Embryonic facial prominence (tissue), 1 donor: ENCODE results near the gene CARD14.
"Not testable (repeated sequence)": the region's sequence is repeated elsewhere in the genome, so short reads cannot be mapped to it uniquely, and the experiment has no call there.

Experiments used
- DNase-seq: peaks from one replicate; pipeline ENCODE4 v3.0.0-alpha.2; 2016; ENCODE audit errors: extremely low spot score

The CARD14 gene

DNA sequence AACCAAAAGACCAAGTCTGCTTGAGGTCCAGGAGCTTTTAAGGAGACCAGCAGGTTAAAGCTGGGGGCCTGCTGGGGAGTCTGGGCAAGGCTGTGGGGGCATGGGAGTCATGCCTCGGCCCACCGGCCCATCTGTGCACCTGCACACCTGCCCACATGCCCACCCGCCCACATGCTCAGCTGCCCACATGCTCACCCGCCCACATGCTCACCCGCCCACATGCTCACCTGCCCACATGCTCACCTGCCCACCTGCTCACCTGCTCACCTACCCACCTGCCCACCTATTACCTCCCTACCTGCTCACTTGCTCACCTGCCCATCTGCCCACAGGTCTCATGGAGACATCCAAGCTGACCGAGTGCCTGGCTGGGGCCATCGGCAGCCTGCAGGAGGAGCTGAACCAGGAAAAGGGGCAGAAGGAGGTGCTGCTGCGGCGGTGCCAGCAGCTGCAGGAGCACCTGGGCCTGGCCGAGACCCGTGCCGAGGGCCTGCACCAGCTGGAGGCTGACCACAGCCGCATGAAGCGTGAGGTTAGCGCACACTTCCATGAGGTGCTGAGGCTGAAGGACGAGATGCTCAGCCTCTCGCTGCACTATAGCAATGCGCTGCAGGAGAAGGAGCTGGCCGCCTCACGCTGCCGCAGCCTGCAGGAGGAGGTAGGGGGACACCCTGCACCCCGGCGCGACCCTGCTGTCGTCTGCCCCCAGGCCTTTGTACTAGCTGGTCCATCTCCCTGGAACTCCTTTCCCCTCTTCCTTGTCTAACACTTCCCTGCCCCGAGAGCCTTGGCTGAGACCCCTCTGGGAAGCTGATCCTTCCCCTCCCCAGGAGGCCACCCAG is 14.0 kb downstream of the CARD14 start:
- DNase-seq, result no peak

DNA sequence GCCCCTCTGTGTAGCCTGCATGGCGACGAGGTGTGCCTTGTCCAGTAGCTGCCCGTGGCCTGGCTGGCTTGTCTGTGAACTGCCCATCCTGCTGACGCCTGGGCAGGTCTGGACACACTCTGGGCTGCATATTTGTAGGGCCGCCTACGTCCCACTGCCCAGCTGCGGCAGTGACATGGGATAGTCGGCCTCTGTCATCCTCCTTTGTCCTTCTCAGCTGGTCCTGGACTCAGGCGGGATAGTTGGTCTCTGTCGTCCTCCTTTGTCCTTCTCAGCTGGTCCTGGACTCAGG is 14.5 kb downstream of the CARD14 start:
- DNase-seq, result no peak

DNA sequence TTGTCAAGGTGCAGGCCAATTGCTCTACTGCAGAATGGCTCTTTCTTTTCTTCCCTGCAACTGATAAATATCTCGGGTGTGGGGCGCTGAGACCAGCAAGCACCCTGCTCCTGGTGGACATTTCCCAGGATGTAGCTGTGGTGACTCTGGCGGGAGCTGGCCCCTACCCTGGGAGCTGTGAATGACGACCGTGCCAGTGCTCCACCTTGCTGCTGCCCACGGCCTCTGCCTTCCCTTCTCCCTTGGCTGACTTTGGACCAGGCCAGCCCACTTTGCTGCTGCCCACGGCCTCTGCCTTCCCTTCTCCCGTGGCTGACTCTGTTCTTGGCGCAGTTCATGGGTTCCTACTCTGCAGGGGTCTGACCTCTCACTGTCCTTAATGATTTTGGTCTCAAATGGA is 16.1 kb downstream of the CARD14 start:
- no peak for DNase-seq

DNA sequence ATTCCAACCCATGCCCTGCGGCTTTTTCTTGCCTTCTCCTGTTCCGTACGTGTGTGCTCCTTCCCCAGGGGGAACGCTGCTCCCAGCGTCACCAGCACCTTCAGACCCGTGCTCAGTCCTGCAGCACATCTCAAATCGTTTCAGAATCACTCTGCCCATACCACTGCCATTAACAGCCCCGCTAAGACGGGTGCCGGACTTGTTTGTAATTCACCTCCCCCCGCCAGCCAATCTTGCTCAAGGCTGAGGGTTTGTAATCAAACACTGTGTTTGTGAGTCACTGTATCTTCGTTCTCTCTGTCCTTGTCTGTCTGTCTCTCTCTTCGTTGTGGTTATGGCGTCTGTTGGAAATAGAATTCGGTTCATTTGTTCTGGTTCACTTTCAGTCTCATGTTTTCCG is 17.3 kb downstream of the CARD14 start:
- no peak for DNase-seq

DNA sequence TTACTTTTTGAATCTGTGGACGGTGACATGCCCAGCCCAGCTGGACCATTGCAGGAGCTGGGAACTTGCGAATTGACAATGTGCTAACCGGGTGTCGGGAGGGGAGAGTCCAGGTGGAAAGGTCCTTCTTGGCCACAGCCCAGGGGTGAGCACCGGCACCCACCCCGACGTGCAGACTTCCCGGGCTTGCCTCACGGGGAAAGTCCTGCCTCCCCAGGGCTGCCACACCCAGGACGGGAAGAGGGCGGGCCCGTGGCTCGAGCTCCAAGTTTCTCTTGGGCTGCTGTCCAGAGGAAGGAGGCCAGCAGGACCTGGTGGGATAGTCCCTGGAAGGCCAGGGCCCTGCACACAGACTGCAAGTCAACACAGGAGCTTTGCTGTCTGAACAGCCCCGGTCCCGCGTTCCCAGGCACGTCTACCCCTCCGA is 17.7 kb downstream of the CARD14 start:
- no peak for DNase-seq

DNA sequence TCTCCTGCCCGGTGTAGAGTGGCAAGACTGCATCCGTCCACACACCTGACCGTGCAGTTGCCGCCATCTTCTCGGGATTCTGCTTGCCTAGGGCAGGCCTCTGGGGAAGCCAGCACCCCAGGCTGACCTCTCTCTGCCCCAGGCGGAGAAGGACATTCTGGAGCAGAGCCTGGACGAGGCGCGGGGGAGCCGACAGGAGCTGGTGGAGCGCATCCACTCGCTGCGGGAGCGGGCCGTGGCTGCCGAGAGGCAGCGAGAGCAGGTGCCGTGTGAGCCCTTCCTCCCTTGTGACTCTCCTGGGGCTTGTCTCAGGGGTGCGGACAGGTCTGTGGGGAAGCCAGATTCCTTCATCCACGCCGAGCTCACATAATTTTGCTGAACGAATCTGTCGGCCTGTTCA is 19.8 kb downstream of the CARD14 start:
- DNase-seq, result no peak

DNA sequence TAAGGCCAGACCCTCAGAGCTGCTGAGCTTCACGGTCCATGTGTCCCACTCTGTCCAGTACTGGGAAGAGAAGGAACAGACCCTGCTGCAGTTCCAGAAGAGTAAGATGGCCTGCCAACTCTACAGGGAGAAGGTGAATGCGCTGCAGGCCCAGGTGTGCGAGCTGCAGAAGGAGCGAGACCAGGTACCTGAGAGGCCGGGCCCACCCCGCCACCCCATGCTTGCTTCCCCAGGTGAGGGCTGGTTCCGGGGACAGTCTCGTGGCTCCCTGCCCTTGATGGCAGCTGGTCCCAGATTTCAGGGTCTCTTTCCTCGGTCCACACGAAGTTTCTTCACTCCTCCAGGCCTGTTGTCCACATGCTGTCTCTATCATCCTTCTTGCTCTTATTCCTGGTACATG is 20.9 kb downstream of the CARD14 start:
- DNase-seq, result no peak

DNA sequence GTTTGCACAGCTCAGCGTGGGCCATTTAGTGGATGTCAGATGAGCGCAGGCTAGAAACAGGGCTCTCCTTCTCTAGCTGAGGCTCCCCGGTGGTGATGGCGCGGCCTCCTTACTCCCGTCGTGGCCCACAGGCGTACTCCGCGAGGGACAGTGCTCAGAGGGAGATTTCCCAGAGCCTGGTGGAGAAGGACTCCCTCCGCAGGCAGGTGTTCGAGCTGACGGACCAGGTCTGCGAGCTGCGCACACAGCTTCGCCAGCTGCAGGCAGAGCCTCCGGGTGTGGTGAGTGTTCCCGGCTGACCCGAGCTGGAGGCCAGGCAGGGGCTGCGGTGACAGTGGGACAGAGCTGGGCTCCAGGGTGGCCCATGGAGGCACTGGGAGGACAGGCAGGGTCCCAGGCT is 21.4 kb downstream of the CARD14 start:
- DNase-seq, result no peak

DNA sequence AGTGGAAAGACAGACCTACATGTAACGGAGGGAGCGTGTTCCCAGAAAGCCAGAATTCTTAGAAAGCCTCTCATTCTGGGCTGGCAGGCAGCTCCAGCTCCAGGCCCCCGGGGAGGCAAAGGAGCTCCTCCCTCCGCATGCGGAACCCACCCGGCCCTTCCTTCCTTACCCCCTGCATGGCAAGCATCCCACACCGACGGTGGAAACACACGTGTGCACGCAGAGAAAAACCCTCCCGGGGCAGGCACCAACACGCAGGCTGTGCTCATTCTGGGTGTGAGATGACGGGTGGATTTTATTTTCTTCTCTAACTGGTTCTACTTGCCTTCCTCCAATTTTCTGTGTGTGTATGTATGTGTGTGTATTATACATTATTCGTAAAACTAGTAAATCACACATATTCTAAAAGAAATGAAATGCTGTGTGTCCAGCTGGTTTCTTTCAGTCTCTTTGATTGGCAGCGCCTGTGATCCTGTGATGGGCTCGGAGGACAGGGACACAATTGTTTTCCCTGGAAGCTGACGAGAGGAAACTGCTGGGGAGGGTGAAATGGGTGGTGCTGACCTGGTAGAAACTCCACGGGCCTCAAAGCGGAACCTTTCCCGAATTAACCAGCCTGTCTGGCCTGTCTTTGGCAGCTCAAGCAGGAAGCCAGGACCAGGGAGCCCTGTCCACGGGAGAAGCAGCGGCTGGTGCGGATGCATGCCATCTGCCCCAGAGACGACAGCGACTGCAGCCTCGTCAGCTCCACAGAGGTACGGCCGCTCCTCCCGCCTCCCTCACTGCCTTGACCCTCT is 22.2 kb downstream of the CARD14 start:
- DNase-seq, result no peak

DNA sequence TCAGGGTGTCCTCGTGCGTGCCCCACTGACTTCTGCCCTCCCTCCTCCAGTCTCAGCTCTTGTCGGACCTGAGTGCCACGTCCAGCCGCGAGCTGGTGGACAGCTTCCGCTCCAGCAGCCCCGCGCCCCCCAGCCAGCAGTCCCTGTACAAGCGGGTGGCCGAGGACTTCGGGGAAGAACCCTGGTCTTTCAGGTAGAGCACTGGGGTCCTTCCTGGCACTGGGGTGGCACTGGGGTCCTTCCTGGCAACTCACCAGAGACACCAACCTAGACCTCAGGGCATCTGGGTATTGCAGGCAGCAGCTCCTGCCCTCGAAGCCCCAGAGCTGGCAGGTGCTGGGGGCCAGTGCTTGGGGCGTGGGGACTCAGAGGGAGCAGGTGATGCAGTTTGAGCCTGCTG is 25.3 kb downstream of the CARD14 start:
- no peak for DNase-seq

DNA sequence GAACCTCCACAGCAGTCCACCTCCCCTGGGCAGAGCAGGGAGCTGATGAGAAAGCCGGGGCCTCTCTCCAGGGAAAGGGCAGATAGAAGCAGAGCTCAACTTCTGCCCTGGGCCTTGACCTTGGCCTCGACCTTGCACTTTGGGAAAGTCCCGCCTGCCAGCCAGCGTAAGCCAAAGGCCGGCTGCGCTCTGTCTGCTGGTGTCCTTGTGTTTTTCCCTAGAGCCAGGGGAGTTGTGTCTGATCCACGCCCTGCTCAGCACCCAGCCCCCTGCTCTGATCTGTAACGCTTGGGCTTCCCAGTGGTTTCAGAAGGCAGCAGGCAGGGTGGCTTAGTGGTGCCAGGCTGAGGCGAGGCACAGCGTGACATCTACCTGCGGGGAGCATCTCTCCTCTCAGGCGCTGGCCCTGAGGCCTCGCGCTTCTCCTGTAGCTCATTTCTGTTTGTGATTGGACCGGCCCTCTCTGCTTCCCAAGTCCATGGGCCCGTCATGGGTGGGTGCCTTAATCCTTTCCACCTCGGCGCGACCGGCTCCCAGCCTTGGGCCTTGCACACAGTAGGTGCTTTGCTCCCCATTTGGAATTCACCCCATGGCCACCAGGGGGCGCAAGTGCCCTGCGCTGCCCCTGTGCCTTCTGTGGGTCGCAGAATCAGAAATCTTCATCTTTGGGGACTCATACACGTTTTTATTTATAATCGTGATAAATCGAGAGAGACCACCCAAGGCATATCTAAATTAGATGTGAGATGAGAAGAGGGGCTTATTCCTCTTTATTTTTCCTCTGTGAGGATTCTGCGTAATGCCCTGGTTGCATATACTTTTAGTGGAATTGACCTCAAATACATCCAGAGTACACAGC is 26.1 kb downstream of the CARD14 start:
- no peak for DNase-seq

DNA sequence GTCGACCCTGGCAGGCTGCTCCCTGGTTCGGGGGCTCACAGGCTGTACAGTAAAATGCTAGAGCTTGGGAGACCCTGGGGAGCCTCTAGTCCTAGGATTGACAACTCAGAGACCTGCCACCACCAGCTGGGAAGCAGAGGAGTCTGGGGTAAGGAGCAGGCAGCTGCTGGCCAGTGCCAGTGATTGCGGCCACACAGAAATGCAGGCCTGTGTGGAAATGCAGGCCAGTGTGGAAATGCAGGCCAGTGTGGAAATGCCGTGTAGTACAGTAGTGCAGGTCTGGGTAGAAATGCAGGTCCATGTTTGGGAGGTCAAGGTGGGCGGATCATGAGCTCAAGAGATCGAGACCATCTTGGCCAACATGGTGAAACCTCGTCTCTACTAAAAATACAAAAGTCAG is 26.8 kb downstream of the CARD14 start:
- no peak for DNase-seq

DNA sequence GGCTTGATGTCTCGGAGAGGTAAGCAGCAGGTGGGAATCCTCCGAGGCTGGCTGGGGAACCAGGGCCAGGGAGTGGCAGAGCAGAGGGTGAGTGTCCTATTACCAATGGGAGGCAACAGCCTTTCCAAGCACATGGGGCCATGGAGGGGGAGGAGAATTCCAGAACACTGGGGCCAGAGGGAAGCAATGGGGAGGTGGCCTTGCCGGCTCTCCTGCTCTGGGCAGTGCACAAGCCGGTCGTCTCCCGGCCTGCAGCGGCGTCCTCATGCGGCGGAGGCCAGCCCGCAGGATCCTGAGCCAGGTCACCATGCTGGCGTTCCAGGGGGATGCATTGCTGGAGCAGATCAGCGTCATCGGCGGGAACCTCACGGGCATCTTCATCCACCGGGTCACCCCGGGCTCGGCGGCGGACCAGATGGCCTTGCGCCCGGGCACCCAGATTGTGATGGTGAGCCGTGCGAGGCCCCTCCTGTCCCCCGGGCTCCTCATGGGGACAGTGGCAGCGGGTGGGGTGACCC is 28.4 kb downstream of the CARD14 start:
- no peak for DNase-seq

DNA sequence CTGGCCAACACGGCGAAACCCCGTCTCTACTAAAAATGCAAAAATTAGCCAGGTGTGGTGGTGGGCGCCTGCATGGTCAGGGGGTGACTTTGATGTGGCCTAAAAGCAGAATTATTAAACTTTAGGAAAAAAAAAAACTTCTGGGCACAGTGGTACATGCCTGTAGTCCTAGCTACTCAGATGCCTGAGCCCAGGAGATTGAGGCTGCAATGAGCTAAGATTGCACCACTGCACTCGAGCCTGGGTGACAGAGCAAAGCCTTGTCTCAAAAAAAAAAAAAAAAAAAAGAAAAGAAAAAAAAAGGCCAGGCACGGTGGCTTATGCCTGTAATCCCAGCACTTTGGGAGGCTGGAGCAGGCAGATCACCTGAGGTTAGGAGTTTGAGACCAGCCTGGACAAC is 29.5 kb downstream of the CARD14 start:
- not testable (repeated sequence) for DNase-seq

DNA sequence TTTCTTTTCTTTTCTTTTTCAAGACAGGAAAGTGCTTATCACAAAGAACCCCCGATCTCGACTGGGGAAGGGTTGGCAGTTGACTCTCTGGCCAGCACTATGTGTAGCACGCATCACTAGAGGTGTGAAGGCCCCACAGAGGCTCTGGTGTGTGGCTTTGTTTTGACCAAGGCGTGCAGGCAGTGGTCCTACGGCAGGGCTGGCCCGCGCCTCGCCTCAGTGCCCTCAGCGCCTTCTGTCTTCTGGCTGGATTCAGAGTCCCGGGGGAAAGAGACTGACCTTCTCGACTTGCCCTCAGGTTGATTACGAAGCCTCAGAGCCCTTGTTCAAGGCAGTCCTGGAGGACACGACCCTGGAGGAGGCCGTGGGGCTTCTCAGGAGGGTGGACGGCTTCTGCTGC is 31.6 kb downstream of the CARD14 start:
- DNase-seq, result no peak

DNA sequence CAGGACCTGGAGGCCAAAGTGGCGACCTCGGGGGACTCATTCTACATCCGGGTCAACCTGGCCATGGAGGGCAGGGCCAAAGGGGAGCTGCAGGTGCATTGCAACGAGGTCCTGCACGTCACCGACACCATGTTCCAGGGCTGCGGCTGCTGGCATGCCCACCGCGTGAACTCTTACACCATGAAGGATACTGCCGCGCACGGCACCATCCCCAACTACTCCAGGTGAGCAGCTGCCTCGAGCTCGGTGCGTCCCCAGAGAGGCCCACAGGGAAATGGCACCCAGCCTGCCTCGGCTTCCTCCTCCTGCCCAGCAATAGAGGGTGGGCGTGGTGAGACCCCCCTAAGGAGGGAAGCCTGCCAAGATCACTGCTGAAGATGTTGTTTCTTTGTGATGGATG is 32.4 kb downstream of the CARD14 start:
- DNase-seq, result no peak

DNA sequence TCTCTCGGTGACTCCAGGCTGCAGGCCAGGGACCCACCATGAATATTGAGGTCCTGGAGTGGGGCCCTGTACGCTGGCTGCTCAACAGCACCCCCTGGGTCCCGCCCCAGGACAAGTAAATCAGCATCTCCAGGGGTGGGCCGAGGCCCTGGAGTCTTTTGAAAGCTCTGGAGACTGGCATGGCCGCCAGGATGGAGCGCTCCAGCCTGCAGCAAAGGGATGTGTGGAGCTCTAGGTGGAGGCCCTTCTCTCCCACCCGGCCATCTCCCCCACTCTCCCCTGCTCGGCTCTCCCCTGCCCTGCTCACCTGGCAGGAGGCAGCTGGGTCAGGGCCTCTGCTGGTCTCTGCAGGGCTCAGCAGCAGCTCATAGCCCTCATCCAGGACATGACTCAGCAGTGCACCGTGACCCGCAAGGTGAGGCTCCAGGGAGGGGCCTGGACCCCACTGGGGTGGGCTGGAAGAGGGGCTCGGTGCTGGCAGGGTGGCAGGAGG is 33.7 kb downstream of the CARD14 start:
- no peak for DNase-seq

DNA sequence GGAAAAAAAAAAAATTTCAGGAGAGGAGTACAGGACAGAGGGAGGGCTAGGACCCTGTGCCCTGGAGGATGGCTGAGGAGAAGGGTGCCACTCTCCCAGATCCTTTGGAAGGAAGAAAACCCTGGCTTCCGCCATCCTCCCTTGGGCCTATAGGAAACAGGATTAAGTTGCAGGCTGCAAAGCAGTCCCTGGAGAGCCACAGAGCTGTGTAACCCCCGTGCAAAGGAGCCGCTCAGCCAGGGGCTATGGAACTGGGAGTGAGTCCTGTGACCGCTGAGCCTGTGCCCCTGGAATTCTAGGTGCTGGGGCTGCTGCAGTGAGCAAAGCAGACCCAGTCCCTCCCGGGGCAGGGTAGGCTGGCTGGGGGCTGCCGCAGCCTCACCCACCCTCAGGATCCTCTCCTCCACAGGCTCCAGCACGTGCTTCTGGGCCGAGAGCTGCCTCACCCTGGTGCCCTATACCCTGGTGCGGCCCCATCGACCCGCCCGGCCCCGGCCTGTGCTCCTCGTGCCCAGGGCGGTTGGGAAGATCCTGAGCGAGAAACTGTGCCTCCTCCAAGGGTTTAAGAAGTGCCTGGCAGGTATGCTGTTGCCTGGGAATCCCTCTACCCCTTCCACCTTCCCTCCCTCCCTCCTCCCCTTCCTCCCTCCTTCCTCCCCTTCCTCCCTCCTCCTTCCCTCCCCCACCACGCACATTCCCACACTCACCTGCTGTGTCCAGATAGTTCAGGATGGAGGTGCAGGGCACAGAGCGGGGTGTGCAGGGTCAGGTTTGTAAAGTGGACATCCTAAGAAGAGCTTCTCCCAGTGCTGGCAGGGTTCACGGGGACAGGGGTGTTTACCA is 35.0 kb downstream of the CARD14 start:
- no peak for DNase-seq

DNA sequence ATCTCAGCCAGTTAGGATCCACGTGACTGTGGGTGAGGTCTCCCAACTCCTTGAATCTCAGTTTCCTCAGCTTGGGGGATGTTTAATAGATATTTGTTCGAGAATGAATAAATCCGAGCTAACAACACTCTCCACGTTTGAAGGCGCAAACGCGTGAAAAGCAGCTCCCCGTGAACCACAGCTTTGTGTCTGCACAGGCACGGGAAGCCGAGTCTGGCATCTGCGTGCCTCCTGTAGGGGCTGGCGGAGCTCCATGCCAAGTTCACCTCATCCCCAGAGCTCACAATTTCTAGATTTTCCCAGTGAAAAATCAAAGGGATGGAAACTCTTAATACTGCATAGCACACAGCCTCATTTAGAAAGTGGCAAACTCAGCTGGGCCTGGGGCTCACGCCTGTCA is 36.0 kb downstream of the CARD14 start:
- DNase-seq, result no peak

DNA sequence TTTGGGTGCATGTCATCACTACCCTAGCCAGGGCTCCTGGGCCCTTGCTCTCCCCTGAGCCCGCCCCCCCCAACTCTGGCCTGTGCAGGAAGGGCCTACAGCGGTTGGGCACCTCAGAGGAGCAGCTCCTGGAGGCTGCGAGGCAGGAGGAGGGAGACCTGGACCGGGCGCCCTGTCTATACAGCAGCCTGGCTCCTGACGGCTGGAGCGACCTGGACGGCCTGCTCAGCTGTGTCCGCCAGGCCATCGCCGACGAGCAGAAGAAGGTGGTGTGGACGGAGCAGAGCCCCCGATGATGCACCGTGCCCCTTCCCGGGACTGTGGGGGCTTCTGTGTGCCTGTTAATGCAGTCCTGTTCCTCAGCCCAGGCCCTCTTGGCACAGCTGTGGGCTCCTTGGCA is 38.2 kb downstream of the CARD14 start:
- DNase-seq, result no peak

DNA sequence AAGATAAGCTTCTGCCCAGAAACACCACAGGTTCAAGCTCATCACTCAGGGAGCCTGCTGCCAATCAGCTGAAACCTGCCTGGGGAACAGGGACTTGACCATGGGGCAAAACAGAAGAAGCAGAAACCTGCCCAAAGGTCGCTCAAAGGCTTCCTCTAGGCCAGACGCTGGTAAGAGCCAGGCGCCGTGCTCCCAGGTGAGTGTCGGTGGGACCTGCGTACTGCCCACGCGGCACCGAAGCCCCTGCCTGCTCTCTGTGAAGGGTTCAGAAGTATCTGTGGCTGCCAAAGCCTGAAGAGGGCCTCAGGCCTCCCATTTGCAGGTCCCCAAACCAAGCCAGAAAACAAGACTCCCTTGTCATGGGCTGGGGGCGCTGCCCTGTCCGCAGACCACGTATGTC is 39.9 kb downstream of the CARD14 start:
- DNase-seq, result no peak
